ENCODE data around the gene IFNA21.
"Not testable (repeated sequence)": the region's sequence is repeated elsewhere in the genome, so short reads cannot be mapped to it uniquely, and the experiment has no call there.

DNA sequence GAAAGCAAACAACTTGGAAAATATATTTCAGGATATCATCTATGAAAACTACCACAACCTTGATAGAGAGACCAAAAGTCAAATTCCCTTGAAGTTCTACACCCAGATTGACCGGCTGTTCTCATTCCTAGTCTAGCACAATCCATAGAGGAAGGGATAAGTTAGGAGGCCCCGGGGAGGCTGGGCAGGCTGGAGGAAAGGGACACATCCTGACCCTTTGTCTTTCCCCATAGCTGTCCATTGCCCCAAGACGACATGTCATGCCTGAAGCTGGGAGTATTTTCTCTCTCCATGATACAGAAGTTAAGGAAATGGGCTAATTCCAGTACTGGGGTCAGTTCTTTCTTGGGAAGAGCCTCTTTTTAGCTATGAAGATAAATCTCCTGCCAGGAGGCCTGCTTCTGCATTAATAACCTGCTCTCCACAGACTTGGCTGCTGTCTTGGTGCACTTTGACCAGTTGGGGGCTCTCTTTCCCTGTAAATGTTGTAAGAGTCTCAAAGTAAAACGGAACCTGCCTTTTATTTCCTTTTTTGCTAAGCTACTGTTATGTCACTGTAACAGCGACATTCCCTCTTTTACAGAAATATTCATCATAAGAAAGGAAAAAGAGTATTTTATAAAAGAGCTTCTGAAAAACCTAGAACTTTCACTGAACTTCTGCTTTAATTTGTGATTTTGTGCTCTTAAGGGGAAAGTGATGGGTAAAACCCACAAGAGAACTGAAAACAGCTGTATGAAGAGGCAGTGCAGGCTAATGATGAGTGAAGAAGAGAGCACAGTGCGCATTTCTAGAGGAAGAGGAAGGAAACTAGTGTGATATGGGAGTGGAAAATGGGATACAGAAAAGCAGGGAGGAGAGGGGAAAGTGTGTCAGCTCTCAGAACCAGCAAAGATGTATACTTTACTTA is 28.7 kb upstream of the IFNA21 start:
- TF ChIP-seq CTCF (IDR thresholded peaks at IDR 0.05) = peak; percentile 76
- TF ChIP-seq ZFX (IDR thresholded peaks at IDR 0.05; ENCODE audit: borderline replicate concordance) = not testable (repeated sequence)
